Endothelial cell of umbilical vein (primary cell): ENCODE results near the gene WNT8A. TPM values are rescaled to one million over a fixed set of nuclear protein-coding genes. Genes with fewer than 3 reads are reported as not detected.

Experiments
- BruUV-seq: library from RNA; stranded (reverse); fragments of 400-500 nt; replicated peaks from 2 replicates; lab custom pipeline; 2021; lab: Mats Ljungman, UMichigan
- CTCF ChIA-PET: fragments of 300-600, 350-600 bp; sonication (Branson Sonifier 250); formaldehyde crosslinking; loops from one replicate; lab custom pipeline; 2021; ENCODE audit warnings: antibody characterized with exemption, inconsistent platforms; lab: Charles Lee
- POLR2A ChIA-PET: fragments of 300-600, 350-600 bp; sonication (Branson Sonifier 250); formaldehyde crosslinking; loops from one replicate; lab custom pipeline; 2021; ENCODE audit warnings: antibody characterized with exemption, inconsistent platforms; lab: Charles Lee
- DNase-seq: peaks from one replicate; pipeline ENCODE4 v3.0.0-alpha.2; 2011; ENCODE audit warnings: low read depth, low spot score
- FAIRE-seq: peaks from 2 replicates; lab custom pipeline; 2011; peaks lifted over from hg19 to GRCh38; lab: Jason Lieb, UNC
- H2AFZ ChIP-seq: 2 replicates; pipeline ENCODE4 v1.6.0; 2012; ENCODE audit warnings: low read depth, low read length, control low read depth, inconsistent platforms
- H3K27ac ChIP-seq: 2 replicates; pipeline ENCODE4 v1.5.1; 2011; ENCODE audit warnings: low read depth, mild to moderate bottlenecking, control low read depth, low read length, moderate library complexity; ENCODE audit not compliant: insufficient read depth
- H3K27me3 ChIP-seq, 2 experiments: 2 replicates each; pipeline versions ENCODE4 v1.6.0 to v1.6.1; 2011; ENCODE audit warnings: low read length in 2 of 2, mixed read lengths in 1 of 2; ENCODE audit not compliant: control insufficient read depth in 2 of 2, insufficient read depth in 2 of 2
- H3K36me3 ChIP-seq, 2 experiments: 2 replicates in 1 of 2; 3 replicates in 1 of 2; pipeline ENCODE4 v1.5.1; 2011; ENCODE audit warnings: low read length in 2 of 2, mild to moderate bottlenecking in 1 of 2, moderate library complexity in 1 of 2; ENCODE audit not compliant: control insufficient read depth in 2 of 2, insufficient read depth in 2 of 2; ENCODE audit errors: extremely low read depth in 1 of 2
- H3K4me1 ChIP-seq: 3 replicates; pipeline ENCODE4 v1.5.1; 2011; ENCODE audit warnings: mild to moderate bottlenecking, low read length; ENCODE audit not compliant: control insufficient read depth, insufficient read depth; ENCODE audit errors: extremely low read depth
- H3K4me2 ChIP-seq: 2 replicates; pipeline ENCODE4 v1.6.1; 2011; ENCODE audit warnings: low read length, control low read depth, mixed read lengths; ENCODE audit not compliant: insufficient read depth
- H3K4me3 ChIP-seq, 3 experiments: fragments of 200-600 bp in 1 of 3; sonication (generic), shearing (Covaris generic) in 1 of 3; replicated peaks in 1 of 3; 2 replicates each; pipeline ENCODE4 v1.5.1; 2011 to 2016; ENCODE audit warnings: control low read depth in 3 of 3, low read length in 3 of 3, mild to moderate bottlenecking in 2 of 3, inconsistent platforms in 1 of 3, low read depth in 1 of 3, moderate library complexity in 1 of 3; ENCODE audit not compliant: insufficient read depth in 1 of 3
- H3K79me2 ChIP-seq: 2 replicates; pipeline ENCODE4 v1.6.0; 2012; ENCODE audit warnings: low read length, inconsistent platforms; ENCODE audit not compliant: control insufficient read depth, insufficient read depth
- H3K9ac ChIP-seq: replicated peaks from 2 replicates; pipeline ENCODE3; 2011; ENCODE audit warnings: low read length, control low read depth; ENCODE audit not compliant: insufficient read depth; ENCODE audit errors: extremely low read depth
- H3K9me1 ChIP-seq: replicated peaks from 3 replicates; pipeline ENCODE4 v1.6.0; 2011; ENCODE audit warnings: mild to moderate bottlenecking, low read length; ENCODE audit not compliant: control insufficient read depth, insufficient read depth; ENCODE audit errors: extremely low read depth
- H3K9me3 ChIP-seq: replicated peaks from 2 replicates; pipeline ENCODE4 v1.5.1; 2012; ENCODE audit warnings: low read length, inconsistent platforms; ENCODE audit not compliant: control insufficient read depth, insufficient read depth
- H4K20me1 ChIP-seq: replicated peaks from 2 replicates; pipeline ENCODE3; 2011; ENCODE audit warnings: mild to moderate bottlenecking, low read length; ENCODE audit not compliant: control insufficient read depth, insufficient read depth; ENCODE audit errors: extremely low read depth
- CTCF ChIP-seq, 2 donors: IDR thresholded peaks; 1 replicate in 1 of 2; 2 replicates in 1 of 2; pipeline ENCODE4 v1.5.1; 2011; ENCODE audit warnings: low read length in 2 of 2, mild to moderate bottlenecking in 2 of 2, moderate library complexity in 2 of 2, control low read depth in 1 of 2, inconsistent platforms in 1 of 2, low read depth in 1 of 2; ENCODE audit not compliant: insufficient read depth in 1 of 2; ENCODE audit errors: extremely low read depth in 1 of 2
- EZH2 ChIP-seq: IDR thresholded peaks from 2 replicates; pipeline ENCODE4 v1.6.1; 2012; ENCODE audit warnings: borderline replicate concordance, low read depth, mild to moderate bottlenecking, moderate library complexity, low read length, inconsistent platforms; ENCODE audit not compliant: severe bottlenecking
- FOS ChIP-seq: IDR thresholded peaks from 2 replicates; pipeline ENCODE4 v1.6.1; 2011; ENCODE audit warnings: mild to moderate bottlenecking, low read length, moderate library complexity, borderline replicate concordance; ENCODE audit not compliant: insufficient read depth
- GATA2 ChIP-seq: IDR thresholded peaks from 2 replicates; pipeline ENCODE4 v1.7.0; 2011; ENCODE audit warnings: low read depth, mild to moderate bottlenecking, moderate library complexity, mixed read lengths, low read length; ENCODE audit not compliant: insufficient read length, insufficient read depth
- JUN ChIP-seq: IDR thresholded peaks from 2 replicates; pipeline ENCODE4 v1.6.1; 2011; ENCODE audit warnings: borderline replicate concordance, low read depth; ENCODE audit not compliant: insufficient read length, insufficient read depth
- MAX ChIP-seq: IDR thresholded peaks from 2 replicates; pipeline ENCODE4 v1.6.1; 2011; ENCODE audit not compliant: insufficient read depth, insufficient read length
- MYC ChIP-seq: IDR thresholded peaks from one replicate; pipeline ENCODE4 v1.6.1; 2011; ENCODE audit warnings: mild to moderate bottlenecking, low read depth, low read length
- POLR2A ChIP-seq: IDR thresholded peaks from 2 replicates; pipeline ENCODE4 v1.6.1; 2012; ENCODE audit warnings: low read depth, mild to moderate bottlenecking, control low read depth, low read length
- POLR2AphosphoS5 ChIP-seq: IDR thresholded peaks from 2 replicates; pipeline ENCODE4 v1.6.1; 2012; ENCODE audit warnings: low read depth, mild to moderate bottlenecking, control low read depth, low read length, moderate library complexity; ENCODE audit not compliant: insufficient read depth
- dilution Hi-C: fragments of 300-500 bp; cut with MboI; formaldehyde crosslinking; loops from one replicate; pipeline ENCODE4 v1.15.0; 2019; ENCODE audit warnings: low sequenced_read_pairs; ENCODE audit not compliant: extremely low pct_ligation_motif_present
- intact Hi-C: fragments of 100-400 bp; cut with micrococcal nuclease; formaldehyde crosslinking; loops from one replicate; pipeline ENCODE4 v1.10.0; 2022
- polyA plus RNA-seq, 4 experiments: library from polyadenylated mRNA; depleted of rRNA in 3 of 4; stranded (reverse) in 3 of 4; unstranded in 1 of 4; fragments of >200 nt; gene quantifications; 2 replicates each; pipeline versions ENCODE4 v1.2.1 to v1.2.3, GENCODE V29; 2011 to 2012; ENCODE audit warnings: missing spikeins in 1 of 4
- total RNA-seq: library from RNA; stranded (reverse); gene quantifications from 2 replicates; pipeline ENCODE4 v1.2.3, GENCODE V29; 2021

WNT8A gene
- total and polyA plus RNA-seq, 2 donors (not counting 3 experiments of a cell fraction or from before 2014, with no cell fraction given) = not detected

GRCh38 chr5:138037271-138037670 is 46.6 kb upstream of the WNT8A start:
- no TSS peak for BruUV-seq
- Histone ChIP-seq H3K9me1 (no peaks in the 10 kb centered on the region), H3K27ac (no peak overlapping the region), H3K27me3 (no peaks in the 10 kb centered on the region), H2AFZ (no peak overlapping the region), H4K20me1 (no peaks in the 10 kb centered on the region), H3K4me1 (peaks cover 6% of the 10 kb centered on the region), H3K36me3 (no peaks in the 10 kb centered on the region), H3K4me2 (no peak overlapping the region), H3K9ac (no peak overlapping the region), H3K4me3 (no peak overlapping the region), H3K9me3 (no peaks in the 10 kb centered on the region), H3K79me2 (peaks cover 2% of the 10 kb centered on the region)
- no peak for TF ChIP-seq POLR2A
- TF ChIP-seq MAX = no peak
- CTCF ChIA-PET = interaction anchor here (1.2 to 5.3 kb wide), 12 partner anchors 9 to 408 kb away, joined by 4 to 152 read pairs (median 18); no protein-coding TSS in a partner anchor
- no peak for DNase-seq
- dilution Hi-C loops (no loop called here), intact Hi-C loops (loop anchor here (10.0 kb wide), 1 partner anchor 412 kb away; no protein-coding TSS in a partner anchor)
- FAIRE-seq = no peak
- POLR2A ChIA-PET = no interaction called here

GRCh38 chr5:138037907-138038633 is 45.8 kb upstream of the WNT8A start:
- H3K9me3 ChIP-seq = no peaks in the 10 kb centered on the region
- intact Hi-C loops = loop anchor here (10.0 kb wide), 1 partner anchor 413 kb away; no protein-coding TSS in a partner anchor
- no peaks in the 10 kb centered on the region for H3K9me1 ChIP-seq
- H3K4me3 ChIP-seq = no peak overlapping the region
- DNase-seq (no peak), FAIRE-seq (no peak)
- no peak overlapping the region for H3K9ac ChIP-seq
- TF ChIP-seq POLR2A (no peak), POLR2AphosphoS5 (no peak), CTCF (IDR thresholded peaks at IDR 0.05; ENCODE audit: extremely low read depth in 1 of 2, insufficient read depth in 1 of 2, low read depth in 1 of 2, low read length in 2 of 2) (no peak), JUN (no peak), GATA2 (no peak), MAX (no peak), FOS (no peak), MYC (no peak), EZH2 (no peak)
- peaks cover 6% of the 10 kb centered on the region for H3K4me1 ChIP-seq
- H3K27ac ChIP-seq = no peak overlapping the region
- no peak overlapping the region for H2AFZ ChIP-seq
- no TSS peak for BruUV-seq
- no peaks in the 10 kb centered on the region for H3K27me3 ChIP-seq
- no peak overlapping the region for H3K4me2 ChIP-seq
- ChIA-PET CTCF (interaction anchor here (0.9 to 5.3 kb wide), 8 partner anchors 25 to 409 kb away, joined by 3 to 152 read pairs (median 12); no protein-coding TSS in a partner anchor), POLR2A (no interaction called here)
- no peaks in the 10 kb centered on the region for H4K20me1 ChIP-seq
- H3K79me2 ChIP-seq = no peaks in the 10 kb centered on the region
- dilution Hi-C loops = no loop called here
- H3K36me3 ChIP-seq = no peaks in the 10 kb centered on the region
